ENCODE results near the gene OR2T8.

The OR2T8 gene

DNA sequence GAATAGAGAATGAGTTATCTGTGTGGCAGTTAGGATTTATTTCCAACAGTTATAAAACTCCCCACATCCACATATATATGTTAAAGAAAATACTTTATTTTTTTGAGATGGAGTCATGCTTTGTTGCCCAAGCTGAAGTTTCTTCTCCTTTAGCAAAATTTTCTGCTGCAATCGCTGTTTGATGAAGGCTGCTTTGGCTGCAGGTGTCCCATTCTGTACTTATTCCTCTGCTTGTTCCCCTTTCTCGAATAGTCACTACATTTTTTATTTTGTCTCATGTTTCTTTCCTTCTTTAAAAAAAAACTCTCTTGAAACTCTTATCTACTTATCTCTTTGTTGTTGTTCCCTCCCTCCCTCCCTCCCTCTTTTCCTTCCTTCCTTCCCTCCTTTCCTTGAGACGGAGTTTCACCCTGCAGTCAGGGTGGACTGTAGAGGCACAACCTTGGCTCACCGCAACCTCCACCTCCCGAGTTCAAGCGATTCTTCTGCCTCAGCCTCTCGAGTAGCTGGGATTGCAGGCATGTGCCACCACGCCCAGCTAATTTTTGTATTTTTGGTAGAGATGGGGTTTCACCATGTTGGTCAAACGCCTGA lies 14.0 kb upstream of the OR2T8 start:
- TF ChIP-seq CTCF (IDR thresholded peaks at IDR 0.05; ENCODE audit: insufficient read depth, low read depth, low read length, missing control alignments): no peak
- DNase-seq (ENCODE audit: low read depth): no peak
- H3K4me3 ChIP-seq (ENCODE audit: low read length): no peak overlapping the region

- TF ChIP-seq CTCF (IDR thresholded peaks at IDR 0.05; ENCODE audit: insufficient read depth, low read depth, low read length, missing control alignments): no peak
- H3K4me3 ChIP-seq (ENCODE audit: low read length): no peak overlapping the region
- DNase-seq (ENCODE audit: low read depth): peak; percentile 46
Measured at GRCh38 chr1:247906504-247907047, 13.5 kb upstream of the OR2T8 start.

GRCh38 chr1:247908766-247909165 lies 11.3 kb upstream of the OR2T8 start:
- no peak for DNase-seq (ENCODE audit: low read depth)

DNA sequence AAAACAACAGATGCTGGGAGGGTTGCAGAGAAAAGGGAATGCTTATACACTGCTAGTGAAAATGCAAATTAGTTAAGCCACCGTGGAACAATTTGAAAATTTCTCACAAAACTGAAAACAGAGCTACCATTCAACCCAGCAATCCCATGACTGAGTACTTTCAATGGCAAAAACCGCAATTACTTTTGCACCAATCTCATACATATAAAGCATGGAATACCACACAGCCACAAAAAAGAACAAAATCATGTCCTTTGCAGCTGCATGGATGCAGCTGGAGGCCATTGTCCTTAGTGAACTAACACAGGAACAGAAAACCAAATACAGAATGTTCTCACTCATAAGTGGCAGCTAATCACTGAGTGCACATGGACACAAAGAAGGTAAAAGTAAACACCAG lies 6.3 kb upstream of the OR2T8 start:
- TF ChIP-seq CTCF (IDR thresholded peaks at IDR 0.05; ENCODE audit: insufficient read depth, low read depth, low read length, missing control alignments): no peak
- DNase-seq (ENCODE audit: low read depth): no peak
- H3K4me3 ChIP-seq (ENCODE audit: low read length): no peak overlapping the region

More at GRCh38 chr1:247908766-247909165, 11.3 kb upstream of the OR2T8 start:
- H3K4me3 ChIP-seq (ENCODE audit: low read length): no peak overlapping the region
- TF ChIP-seq CTCF (IDR thresholded peaks at IDR 0.05; ENCODE audit: insufficient read depth, low read depth, low read length, missing control alignments): no peak

- DNase-seq (ENCODE audit: low read depth): no peak
- no peak for TF ChIP-seq CTCF (IDR thresholded peaks at IDR 0.05; ENCODE audit: insufficient read depth, low read depth, low read length, missing control alignments)
- H3K4me3 ChIP-seq (ENCODE audit: low read length): no peak overlapping the region
Measured at GRCh38 chr1:247914941-247915662, 5.0 kb upstream of the OR2T8 start.

DNA sequence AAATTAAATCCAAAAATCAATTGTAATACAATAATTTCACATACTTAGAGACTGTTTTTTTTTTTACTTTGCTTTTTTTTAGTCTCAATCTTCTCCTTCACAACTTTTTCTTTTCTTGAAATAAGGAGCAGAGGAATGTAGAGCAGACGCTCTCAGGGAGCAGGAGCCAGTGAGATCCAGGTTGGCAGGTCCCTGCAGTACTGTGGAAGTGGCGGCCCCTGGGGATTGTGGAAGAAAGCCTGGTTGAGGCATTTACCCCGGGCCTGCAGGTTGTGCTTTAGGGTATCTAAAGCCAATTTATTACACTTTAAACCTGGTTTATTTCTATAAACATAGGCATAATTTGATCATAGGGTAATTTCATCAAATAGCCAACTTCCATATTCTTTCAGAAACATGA lies 3.9 kb downstream of the OR2T8 start:
- H3K4me3 ChIP-seq (ENCODE audit: low read length): no peak overlapping the region

More for the DNA sequence above, 3.9 kb downstream of the OR2T8 start:
- DNase-seq (ENCODE audit: low read depth): no peak
- no peak for TF ChIP-seq CTCF (IDR thresholded peaks at IDR 0.05; ENCODE audit: insufficient read depth, low read depth, low read length, missing control alignments)
